NCI-H1048 (cell line): Measurements from ENCODE around the gene SCD5.

Experiments
- DNase-seq: peaks from one replicate; lab custom pipeline; 2025; lab: John Stamatoyannopoulos, UW

Gene SCD5

GRCh38 chr4:82765134-82765533 is 33.5 kb downstream of the SCD5 start:
- no peak for DNase-seq

GRCh38 chr4:82761229-82761628 is 37.4 kb downstream of the SCD5 start:
- DNase-seq = no peak

GRCh38 chr4:82758701-82759685 is 39.6 kb downstream of the SCD5 start:
- DNase-seq = no peak

- DNase-seq = no peak
Measured at GRCh38 chr4:82756061-82756460, 42.5 kb downstream of the SCD5 start.

DNA sequence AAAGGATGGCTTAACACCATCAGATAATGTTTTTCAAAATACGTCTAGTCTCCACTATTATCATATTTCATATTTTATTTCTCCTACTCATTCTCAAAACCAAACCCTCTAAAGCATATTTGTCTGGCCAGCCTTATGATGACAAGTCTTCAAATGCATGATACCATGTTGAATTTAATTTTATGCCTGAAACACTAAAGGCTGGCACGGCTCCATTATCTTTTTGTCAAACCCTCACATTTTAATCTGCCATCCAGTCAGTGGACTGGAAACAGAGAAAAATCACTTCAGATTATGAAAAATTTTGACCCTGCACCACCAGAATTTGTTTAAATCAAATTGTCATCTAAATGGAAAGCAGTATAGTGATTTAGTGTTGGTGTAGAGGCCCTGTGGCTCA is 42.9 kb downstream of the SCD5 start:
- DNase-seq = no peak

GRCh38 chr4:82754513-82755165 is 44.0 kb downstream of the SCD5 start:
- DNase-seq = no peak

- DNase-seq = no peak
Measured at GRCh38 chr4:82753725-82754410, 44.7 kb downstream of the SCD5 start.

DNA sequence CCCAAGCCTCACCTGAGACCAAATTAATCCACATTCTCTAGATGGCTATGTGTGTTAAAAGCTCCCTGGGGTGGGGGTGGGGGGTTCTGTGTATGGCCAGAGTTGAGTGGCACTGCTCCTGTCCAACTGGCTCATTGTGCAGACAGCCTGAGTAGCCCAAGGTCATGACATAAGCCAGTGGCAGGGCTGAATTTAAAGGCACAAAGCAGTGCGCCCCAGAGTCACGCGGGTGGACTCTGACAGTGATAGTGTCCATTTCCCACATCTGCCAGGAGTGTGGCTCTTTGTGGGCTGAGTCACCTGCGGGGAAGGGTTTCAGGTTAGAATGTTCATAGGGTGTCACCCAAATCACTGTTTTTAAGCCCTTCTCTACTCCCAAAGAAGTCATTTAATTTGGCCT is 45.4 kb downstream of the SCD5 start:
- DNase-seq = no peak

DNA sequence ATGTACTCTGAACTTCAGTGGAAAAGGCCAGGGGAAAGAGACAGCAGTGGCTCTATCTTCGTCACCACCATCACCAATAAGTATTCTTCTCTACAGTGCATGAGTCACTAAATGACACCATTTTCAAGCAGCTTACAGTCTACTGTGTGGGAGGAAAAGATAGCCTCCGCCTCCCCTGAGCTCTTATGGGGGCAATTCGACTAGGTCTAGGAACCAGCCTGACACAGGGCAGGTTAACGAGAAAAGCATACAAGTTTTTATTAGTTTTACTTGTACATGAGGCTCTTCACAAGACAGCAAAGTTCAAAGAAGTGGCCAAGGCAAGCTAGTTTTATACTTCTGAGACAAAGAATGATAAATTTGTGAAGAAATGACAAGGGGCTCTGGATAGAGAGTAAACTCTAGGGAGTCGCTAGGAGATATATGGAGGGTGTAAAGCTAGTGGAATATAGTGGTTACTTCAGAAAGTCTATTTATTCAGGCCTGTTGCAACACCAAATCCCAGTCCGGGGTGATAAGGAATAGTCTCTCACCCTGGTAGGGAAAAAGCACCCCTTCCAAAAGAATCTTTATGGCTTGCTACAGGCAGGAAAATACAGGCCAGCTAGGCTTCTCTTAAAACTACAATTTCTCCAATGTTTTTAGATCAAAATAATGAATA is 49.7 kb downstream of the SCD5 start:
- no peak for DNase-seq

- no peak for DNase-seq
Measured at GRCh38 chr4:82747686-82748575, 50.7 kb downstream of the SCD5 start.

DNA sequence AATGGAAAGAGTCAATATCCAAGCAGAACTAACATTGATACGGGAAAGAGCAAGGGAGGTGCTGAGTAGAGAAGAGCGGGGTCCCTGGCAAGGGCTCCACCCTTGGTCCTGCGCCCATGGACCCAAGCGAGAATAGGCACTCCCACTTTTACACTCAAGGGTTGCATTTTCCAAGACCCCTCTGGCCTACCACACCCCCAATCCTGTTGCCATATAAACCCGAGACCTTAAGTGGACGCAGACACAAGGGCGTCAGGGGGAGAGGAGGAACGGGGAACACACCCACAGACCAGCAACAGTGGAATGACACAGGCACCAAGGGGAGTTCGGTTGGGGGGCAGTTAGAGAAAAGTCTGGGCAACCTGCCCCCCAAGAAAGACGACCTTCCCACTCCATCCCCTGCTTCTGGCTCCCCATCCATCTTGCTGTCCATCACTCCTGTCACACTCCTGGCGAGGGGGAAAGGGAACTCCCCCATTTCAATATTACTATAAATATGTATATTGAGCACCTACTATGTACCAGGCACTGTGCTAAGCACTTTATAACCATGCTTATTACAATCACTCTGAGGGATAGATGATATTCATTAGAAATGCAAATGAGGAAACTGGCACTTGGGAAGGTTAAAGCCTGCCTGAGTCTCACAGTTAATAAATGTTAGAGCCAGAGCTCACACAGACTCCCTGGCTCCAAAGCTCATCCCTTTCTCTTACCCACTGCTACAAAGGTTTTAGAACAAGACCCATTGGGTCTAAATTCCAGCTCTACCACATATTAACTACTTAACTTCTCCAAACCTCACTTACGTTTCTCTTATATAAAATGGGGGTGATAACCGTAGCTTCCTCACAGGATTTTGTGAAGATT is 51.7 kb downstream of the SCD5 start:
- no peak for DNase-seq

GRCh38 chr4:82745173-82745842 is 53.3 kb downstream of the SCD5 start:
- no peak for DNase-seq

DNA sequence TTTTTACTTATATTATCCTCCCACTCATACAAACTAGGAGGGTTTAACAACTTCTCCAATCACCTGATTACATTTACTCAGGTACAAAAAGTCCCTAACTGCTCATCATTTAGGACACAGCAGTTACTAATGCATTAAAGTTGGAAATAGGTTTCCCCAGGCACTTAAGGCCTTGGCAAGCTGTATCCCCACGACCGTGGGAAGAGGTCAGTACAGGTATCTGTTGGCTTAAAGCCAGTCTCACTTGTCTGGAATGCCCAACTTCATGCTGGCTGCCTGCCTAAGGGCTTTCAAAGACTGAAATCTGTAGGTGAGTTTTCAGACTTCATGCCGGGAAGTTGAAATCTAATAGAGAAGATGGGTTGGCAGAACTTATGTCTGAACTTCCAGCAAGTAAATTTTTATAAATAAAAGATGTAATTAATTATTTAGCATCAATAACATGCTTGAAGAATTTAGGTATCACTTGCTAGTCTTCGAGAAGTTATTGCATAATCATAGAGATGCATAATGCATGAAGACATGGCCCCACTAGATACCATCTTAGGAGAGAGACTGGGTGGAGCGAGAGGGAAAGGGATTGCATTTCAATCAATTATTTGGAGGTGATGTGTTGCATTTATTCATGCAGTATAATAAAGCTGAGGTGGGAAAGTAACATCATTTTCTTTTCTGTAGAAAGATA is 54.2 kb downstream of the SCD5 start:
- no peak for DNase-seq

DNA sequence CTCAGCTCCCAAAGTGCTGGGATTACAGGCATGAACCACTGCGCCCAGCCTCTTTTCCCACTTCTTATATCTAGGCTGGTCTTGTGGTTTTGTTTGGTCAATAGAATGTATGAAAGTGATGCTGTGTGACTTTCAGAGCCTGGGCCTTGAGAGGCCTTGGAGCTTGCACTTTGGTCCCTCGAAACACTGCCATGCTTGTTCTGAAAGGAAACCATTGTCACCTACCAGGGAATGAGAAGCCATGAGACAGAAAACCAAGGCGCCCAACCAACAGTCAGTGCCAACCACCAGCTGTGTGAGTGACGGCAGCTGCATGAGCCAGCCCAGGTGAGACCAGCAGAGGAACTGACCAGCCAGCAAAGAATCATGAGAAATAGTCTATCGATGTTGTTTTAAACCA is 57.4 kb downstream of the SCD5 start:
- DNase-seq = no peak

DNA sequence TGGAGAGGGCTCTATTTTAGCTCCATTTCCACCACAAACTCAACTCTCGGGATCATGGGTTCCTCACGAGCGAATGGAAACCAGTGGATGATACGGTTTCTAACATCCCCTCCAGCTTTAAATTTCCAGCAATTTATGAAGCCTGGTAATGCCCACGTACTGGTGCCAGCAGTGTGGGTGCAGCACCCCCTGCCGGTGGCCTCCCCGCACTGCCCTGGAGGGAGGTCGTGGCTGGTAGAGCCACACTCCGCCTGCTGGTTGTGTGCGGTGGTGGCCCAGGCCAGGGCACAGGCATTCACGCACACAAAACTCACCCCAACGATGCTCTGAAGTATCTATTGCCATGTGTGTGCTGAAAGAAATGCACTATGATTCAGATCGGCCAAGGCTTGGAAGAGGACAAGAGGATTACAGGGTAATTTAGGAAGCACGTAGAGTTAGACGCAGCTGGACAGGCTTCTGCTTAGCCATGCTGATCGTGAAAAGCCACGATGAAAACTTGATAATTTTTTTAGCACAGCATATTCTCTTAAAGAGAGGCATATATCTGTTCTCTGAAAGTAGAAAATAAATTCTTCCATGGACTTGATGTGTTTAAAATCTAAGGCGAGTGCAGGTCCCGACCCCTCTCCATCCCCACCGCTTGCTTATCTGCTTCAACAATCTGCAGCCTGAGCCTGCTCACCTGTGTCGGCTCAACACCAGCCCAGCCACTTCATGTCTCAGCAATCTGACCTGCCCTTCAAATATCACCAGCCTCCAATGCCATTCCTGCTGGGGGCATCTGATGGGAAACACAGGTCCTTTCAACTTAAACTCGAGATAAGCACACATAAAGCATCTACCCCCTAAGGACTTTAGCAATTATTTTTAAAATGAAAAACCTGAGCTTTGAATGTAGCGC is 59.1 kb downstream of the SCD5 start:
- DNase-seq = peak; percentile 28

DNA sequence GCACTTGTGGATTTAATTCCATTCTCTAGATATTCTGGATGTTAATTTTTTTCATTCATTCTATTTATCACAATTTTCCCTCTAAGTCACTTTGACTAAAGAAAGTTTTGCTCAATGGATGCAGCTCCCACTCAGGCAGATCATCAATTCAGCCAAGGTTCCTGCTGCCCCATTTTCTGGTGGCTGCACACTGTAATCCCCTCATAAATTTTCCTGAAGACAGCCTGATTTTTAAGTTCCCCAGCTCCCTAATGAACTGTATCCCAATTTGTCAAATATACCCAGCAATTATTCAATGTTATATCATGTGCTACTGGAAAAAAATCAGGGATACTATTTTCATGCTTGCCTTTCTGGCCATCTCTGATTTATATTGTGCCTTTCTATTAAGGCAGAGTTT is 61.2 kb downstream of the SCD5 start:
- no peak for DNase-seq

GRCh38 chr4:82733636-82734035 is 65.0 kb downstream of the SCD5 start:
- DNase-seq = no peak

DNA sequence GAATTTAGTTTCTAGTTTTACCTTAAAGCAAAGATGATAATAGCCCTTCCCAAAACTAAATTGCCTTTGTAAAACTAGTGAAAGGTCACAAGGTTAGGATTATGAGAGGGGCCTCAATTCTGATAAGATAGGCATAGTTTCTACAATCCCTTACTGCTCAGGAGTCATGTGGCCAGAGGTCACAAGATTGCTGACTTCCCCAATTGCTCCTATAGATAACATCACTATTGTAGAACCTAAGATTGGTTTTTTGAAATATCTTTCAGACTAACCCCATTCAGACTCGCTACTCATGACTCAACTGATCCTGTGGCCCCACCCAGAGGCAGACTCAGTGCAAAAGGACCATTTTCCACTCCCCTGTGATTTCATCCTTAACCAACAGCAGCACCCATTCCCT is 70.3 kb downstream of the SCD5 start:
- DNase-seq = no peak
